Activated CD4-positive, alpha-beta T cell treated with anti-CD3 and anti-CD28 coated beads for 4 hours (primary cell): ENCODE results near the gene SLC15A3.
A peak's percentile ranks its signal among the peaks of the same experiment; 100 is the strongest.

ENCODE experiments used
- DNase-seq, 2 donors: peaks; one replicate each; pipeline ENCODE4 v3.0.0-alpha.2; 2020

SLC15A3 gene

GRCh38 chr11:60927600-60927999 is 24.4 kb downstream of the SLC15A3 start:
- DNase-seq, result no peak

GRCh38 chr11:60927061-60927592 is 24.8 kb downstream of the SLC15A3 start:
- no peak for DNase-seq

GRCh38 chr11:60926500-60926899 is 25.5 kb downstream of the SLC15A3 start:
- DNase-seq, result no peak

GRCh38 chr11:60925868-60926267 is 26.1 kb downstream of the SLC15A3 start:
- DNase-seq, result no peak

GRCh38 chr11:60924906-60925853 is 26.8 kb downstream of the SLC15A3 start:
- no peak for DNase-seq

GRCh38 chr11:60924110-60924905 is 27.7 kb downstream of the SLC15A3 start, which contains the start of gene TMEM132A:
Gene TMEM132A, plus strand, starts transcription at chr11:60924460. Its CDS starts 174 bp downstream, at chr11:60924634.
- DNase-seq, result peak in 1 of 2 donors; percentile 14

GRCh38 chr11:60923800-60924109 is 28.2 kb downstream of the SLC15A3 start:
- DNase-seq, result no peak

- no peak for DNase-seq
These were observed 28.6 kb downstream of the SLC15A3 start for GRCh38 chr11:60923326-60923725.

GRCh38 chr11:60922906-60923305 is 29.1 kb downstream of the SLC15A3 start:
- no peak for DNase-seq

- DNase-seq, result no peak
These were observed 30.1 kb downstream of the SLC15A3 start for GRCh38 chr11:60921777-60922335.

GRCh38 chr11:60921259-60921658 is 30.7 kb downstream of the SLC15A3 start:
- DNase-seq, result no peak

- DNase-seq, result no peak
These were observed 32.0 kb downstream of the SLC15A3 start for GRCh38 chr11:60919956-60920355.

GRCh38 chr11:60919320-60919719 is 32.7 kb downstream of the SLC15A3 start:
- DNase-seq, result no peak

GRCh38 chr11:60918939-60919265 is 33.1 kb downstream of the SLC15A3 start:
- DNase-seq, result no peak

GRCh38 chr11:60918251-60918938 is 33.6 kb downstream of the SLC15A3 start:
- DNase-seq, result no peak

- DNase-seq, result no peak
These were observed 34.7 kb downstream of the SLC15A3 start for GRCh38 chr11:60917267-60917666.

GRCh38 chr11:60916669-60917206 is 35.2 kb downstream of the SLC15A3 start:
- no peak for DNase-seq

GRCh38 chr11:60915248-60915914 is 36.6 kb downstream of the SLC15A3 start:
- peak; percentile 72 to 74 for DNase-seq

- DNase-seq, result peak; percentile 26 to 29
These were observed 37.2 kb downstream of the SLC15A3 start for GRCh38 chr11:60914633-60915247.

- peak; percentile 83 to 89 for DNase-seq
These were observed 38.0 kb downstream of the SLC15A3 start, which contains the start of gene TMEM109 for GRCh38 chr11:60913793-60914632. Gene TMEM109, plus strand, starts transcription at chr11:60914158. Its CDS starts 5,536 bp downstream, at chr11:60919694.
